GM21723 (cell line): ENCODE results near the gene LCA5L.

Source experiments
- ATAC-seq: cut with Tn5 transposase; IDR thresholded peaks from one replicate; pipeline ENCODE4 v1.9.1; 2021; ENCODE audit warnings: mild to moderate bottlenecking, moderate library complexity; ENCODE audit not compliant: unreplicated experiment

The LCA5L gene

DNA sequence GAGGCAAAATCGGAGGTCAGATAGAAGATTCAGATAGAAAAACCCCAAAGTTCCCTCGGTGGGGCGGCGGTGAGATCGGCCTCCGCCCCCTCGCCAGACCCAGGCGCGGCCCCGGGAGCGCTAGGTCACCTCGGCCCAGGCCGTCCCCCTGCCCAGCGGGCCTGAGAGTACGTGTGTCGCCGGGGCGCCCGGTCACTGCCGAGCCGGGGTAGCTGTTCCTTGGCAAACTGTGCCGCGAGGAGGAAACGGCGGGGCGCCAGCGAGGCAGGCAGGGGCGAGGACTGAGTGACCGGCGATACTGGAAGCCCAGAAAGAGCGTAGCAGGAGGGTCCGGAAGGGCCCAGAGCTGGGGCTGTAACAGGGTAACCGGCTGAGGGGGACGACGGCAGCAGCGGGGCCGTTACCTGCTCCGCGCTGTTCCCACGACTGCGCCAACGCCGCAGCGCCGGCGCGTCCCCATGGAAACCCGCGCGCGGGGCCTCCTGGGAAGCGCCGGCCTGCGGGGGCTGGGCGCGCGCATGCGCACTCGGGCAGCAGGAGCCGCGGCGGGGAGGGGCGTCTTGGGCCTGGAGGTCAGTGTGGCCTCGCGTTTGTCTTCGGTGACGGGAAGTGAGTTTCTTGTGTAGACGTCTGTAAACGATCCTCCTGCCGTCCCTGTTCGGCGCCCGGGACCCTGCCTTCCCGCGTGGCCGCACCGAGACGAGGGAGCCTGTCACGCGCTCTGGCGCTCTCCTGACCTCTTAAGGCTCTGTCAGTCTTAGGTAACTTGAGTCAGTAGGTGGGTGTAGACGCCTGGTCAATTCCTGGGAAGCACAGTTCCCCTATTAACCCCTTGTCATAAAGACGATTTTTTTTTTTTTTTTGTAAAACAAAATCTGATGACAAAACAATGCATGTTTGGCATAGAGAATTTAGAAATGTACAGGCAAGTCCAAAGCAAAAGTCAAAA is at the start of gene LCA5L:
Gene LCA5L (minus strand): TSS at position 458 of the 949 bp plus-strand sequence. CDS start 17,285 bp downstream, outside the sequence.
- ATAC-seq: peak; percentile 85

DNA sequence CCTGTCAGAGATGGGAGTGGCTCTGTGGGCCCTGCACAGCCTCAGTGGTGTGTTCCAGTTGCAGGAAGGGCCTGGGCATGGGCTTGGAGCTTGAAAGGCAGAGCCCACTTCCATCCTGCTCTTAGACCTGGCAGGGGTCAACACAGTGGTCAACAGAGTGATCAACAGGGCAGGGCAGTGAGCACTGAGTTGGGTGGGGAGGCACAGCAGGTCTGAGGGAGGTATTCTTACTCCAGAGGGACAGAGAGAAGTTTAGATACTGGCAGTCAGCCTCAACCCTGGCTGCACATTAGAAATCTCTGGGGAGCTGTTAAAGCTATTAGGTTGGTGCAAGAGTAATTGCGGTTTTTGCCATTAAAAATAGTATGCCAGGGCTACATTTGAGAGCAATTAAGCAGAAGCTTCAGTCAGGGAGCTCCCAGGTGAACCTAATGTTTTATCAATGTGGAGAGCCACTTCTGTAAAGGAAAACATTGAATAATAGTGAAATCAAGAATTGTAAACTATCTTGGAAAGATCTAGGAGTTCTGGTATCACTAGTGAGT is 43.9 kb upstream of the LCA5L start:
- no peak for ATAC-seq

DNA sequence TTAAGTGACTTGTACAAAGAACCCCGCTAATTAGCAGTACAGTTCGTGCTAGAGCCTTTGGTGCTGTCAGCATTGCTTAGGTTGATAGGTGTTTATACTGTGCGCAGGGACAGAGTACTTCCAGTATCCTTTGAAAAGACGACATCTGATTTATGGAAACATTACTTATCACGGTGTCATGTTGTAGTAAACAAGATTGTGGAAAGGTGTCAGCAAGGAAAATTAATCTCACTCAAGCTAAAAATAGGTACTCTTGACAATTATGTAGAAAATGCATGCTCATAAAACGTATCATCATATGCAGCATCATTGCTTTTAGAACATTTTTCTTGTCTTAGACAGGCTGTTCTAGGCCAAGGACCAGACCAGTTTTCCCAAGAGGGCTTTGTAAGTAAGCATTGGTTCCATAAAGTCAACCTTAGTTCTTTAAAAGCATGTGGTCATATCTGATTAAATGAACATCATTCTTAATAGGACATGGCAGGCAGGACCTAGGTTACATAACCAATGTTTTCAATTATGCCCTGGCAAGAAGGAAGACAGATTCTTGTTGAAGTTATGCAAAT is 39.2 kb upstream of the LCA5L start:
- no peak for ATAC-seq

GRCh38 chr21:39483917-39484316 is 38.3 kb upstream of the LCA5L start:
- no peak for ATAC-seq

GRCh38 chr21:39481886-39482285 is 36.3 kb upstream of the LCA5L start:
- ATAC-seq: no peak

DNA sequence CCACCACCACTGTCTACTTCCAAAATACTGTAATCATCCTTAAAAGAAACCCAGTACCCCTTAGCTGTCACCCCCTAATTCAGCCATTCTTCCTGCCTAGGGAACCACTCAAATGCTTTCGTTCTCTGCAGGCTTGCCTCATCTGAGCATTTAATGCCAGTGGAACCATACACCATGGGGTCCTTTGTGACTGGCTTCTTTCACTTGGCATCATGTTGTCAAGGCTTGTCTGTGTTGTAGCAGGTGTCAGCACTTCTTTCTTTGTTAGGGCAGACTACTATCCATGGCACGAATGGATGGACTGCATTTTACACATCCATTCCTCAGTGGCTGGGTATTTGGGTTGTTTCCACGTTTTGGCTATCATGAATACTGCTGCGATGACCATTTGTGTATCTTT is 34.7 kb upstream of the LCA5L start:
- no peak for ATAC-seq

DNA sequence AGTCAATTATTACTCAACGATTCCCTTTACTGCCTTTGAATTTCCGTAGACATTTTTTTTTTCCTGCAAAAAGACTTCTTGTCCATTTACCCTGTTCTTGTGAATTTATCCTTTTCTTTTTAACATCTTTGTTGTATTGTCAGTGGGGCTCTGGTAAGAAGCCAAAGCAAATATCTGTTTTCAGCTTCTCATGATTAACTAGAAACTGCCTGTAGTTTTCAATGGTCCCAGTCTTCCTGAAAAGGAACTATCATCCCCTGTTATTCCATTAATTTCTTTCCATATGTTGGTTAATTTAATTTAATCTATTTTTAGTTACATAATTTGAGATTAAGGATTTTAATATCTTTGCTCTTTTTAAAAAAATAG is 34.2 kb upstream of the LCA5L start:
- no peak for ATAC-seq

- no peak for ATAC-seq
These were observed 33.7 kb upstream of the LCA5L start for GRCh38 chr21:39479164-39479813.

GRCh38 chr21:39474611-39475010 is 29.0 kb upstream of the LCA5L start:
- no peak for ATAC-seq

DNA sequence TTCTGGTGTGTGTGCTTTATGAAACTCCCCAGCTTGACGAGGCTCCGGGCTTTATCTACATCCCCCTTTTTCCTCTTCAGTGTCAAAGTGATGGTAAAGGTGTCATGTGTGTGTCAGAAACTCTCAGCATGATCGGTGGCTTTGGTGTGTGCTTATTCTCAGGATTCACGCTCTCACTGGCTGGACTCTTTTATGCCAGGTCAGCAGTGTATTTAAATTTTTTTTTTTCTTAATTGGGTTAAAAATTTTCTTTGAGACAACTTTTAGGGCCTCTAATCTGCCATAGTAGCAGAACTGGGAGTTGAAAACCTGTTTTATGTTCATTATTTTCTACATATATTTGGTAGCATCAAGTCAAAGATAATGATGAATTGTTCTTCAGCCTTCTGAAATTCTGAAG is 27.2 kb upstream of the LCA5L start:
- ATAC-seq: no peak

DNA sequence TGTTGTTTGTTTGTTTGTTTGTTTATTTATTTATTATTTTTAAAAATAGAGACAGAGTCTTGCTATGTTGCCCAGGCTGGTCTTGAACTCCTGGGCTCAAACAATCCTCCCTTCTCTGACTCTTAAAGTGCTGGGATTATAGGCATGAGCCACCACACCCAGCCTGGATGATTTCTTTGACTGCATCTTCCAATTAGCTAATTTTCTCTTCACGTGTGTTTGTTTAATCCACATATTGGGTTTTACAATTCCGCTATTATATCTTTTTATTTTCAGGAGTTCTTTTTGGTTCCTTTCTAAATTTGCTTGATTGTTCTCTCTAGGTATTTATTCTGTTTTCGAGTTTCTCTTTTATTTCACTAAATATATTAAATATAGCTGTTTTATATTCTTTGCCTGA is 26.0 kb upstream of the LCA5L start:
- ATAC-seq: no peak

DNA sequence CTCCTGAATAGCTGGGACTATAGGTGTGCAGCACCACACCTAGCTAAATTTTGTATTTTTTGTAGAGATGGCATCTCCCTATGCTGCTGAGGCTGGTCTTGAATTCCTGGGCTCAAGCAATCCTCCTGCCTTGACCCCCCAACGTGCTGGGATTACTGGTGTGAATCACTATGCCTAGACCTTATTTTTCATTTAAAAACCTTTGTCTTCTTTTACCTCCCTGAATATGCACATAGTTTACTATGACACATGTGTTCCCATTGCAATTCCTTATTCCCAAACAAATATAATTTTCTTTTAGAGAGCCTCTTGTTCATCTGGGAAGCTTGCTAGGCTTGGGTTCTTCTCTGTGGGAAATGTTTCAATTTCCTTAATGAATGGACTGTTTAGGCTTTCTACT is 23.0 kb upstream of the LCA5L start:
- no peak for ATAC-seq

GRCh38 chr21:39467746-39468145 is 22.2 kb upstream of the LCA5L start:
- ATAC-seq: no peak

DNA sequence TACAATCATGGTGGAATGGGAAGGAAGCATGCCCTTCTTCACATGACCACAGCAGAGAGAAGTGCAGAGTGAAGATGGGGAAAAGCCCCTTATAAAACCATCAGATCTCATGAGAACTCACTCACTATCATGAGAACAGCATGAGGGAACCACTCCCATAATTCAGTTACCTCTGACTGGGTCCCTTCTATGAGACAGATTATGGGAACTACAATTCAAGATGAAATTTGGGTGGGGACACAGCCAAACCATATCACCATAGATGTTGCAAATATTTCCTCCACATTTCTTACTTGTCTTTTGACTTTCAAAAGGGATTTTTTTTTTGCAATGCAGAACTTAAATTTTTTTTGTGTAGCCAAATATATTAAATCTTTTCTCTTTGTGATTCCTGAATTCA is 21.0 kb upstream of the LCA5L start:
- no peak for ATAC-seq

DNA sequence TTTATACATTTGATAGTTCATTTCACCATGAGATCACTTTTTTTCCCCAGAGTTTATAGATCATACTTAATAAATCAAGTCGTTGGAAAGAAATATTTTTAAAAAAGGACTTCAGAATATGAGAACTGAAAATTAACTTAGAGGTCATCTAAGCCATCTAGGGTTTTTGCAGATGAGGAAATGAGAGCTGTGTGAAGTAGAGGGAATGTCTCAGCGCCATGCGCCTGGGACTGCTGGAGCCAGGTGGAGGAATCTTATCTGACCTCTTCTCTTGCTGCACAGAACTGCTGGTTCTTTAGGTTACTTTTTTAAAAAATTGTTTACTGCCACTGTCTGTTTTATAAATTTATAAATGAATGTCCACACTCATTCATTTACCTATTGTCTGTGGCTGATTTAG is 17.7 kb upstream of the LCA5L start:
- ATAC-seq: no peak

DNA sequence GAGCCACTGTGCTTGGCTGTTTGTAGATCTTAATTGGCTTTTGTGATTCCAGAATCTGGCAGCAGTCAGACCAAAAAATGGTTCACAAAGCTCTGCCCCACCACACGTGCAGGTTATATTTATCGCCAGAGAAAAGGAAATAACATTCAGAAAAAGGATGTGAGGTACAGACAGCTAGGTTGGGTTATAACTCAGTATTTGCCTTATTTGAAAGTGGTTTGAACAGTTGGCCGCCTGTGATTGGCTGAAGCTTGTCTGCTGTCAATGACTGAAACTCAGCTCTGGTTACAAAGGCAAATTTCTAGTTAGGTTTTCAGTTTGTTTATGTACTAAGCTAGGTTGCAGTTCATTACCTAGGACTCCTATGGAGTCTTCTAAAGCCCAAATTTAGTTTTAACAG is 15.8 kb upstream of the LCA5L start:
- ATAC-seq: peak; percentile 73

DNA sequence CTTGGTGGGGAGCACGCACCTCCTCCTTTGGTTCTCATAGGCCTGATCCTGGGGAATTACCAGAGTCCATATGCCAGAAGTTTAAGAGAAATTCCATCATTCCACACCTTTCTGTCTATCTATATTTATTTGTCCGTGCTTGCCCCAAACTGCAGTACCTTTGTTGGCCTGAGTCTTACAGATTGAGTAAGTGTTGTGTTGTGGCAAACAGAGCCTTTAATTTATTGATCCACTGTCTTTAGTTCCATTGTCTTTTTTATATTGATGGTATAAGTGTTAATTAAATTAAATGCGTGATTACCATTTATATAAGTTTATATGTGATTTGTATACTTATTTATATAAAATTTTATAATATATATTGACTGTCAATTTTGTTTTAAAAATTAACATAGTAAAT is 11.1 kb upstream of the LCA5L start:
- ATAC-seq: no peak

GRCh38 chr21:39454949-39455668 is 9.5 kb upstream of the LCA5L start:
- ATAC-seq: no peak

DNA sequence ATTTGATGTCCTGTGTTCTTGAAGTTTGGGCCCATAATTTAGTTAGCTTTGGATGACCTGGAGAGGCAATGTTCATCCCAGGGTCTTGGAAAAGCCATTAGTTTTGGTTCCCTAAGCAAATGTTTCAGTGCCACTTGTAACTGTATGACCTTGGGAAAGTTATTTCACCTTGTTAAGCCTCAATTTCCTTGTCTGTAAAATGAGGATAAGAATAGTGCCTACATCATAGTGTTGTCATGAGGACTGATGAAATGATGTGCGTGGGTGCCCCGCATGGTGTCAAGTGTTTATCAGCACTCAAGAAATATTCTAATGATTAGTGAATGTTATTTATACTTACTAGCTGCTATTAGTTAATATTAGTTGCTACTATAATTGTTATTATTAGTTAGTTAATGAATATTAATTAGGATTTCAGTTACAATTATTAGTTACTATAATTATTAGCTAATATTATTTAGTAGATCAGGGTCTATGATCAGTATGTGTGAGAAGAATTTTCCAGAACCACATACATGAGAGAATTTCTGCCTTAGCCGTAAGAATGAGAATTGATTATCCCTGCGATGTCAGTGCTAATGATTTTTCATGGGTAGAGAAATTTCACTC is 8.1 kb upstream of the LCA5L start:
- ATAC-seq: no peak

DNA sequence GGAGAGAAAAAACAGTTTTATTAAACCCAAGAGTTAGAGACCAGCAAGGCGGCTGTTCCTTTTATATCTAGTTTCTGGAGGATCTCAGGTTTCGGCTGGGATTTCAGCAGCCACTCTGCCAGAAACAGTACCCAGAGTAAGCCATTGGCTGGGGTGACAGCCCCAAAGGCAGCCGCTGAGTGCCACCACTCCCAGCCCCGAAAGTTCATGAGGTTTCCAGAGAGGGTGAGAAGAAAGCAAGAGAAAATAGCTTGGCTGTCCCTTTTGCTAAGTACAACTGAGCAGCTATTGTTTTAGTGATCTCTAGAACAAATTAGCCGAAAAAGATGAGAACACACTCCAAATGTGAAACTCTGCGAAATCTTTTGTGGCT is 7.4 kb upstream of the LCA5L start:
- no peak for ATAC-seq
